ENCODE results near the gene DHX16. TPM values are rescaled to one million over a fixed set of nuclear protein-coding genes. Genes with fewer than 3 reads are reported as not detected.

The DHX16 gene
- total and polyA plus RNA-seq, 8 donors: 18.3 to 67.0 (median 26.7) TPM

DNA sequence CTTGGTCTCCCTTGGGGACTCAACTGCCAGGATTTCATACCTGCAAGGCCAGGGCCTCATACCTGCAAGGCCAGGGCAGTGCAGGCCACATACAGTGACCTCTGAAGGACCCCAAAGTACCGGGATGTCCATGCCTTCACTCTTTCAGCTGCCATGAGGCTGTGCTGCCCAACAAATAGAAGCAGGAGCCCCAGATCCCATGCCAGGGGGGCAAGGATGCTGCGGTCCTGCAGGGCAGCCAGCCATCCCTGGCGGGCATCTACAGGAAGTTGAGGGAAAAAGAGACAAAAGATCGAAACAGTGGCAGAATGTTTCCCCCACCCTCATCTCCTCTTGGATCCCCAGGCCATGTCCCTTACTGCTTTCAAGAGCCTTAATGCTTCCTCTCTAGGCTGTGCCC lies 17.2 kb upstream of the DHX16 start:
- no peaks in the 10 kb centered on the region for H3K36me3 ChIP-seq
- peak overlapping the region; percentile 77 to 99 (median 97) for H3K27ac ChIP-seq
- H3K27me3 ChIP-seq: no peaks in the 10 kb centered on the region
- peak overlapping the region; percentile 61 to 70 (median 64) for H3K4me3 ChIP-seq
- DNase-seq: no peak
- H3K4me1 ChIP-seq: peaks cover 29 to 56% (median 41%) of the 10 kb centered on the region in 4 donors
- 27 to 71% (median 53%) methylated on average over 4 of the region's 4 CpGs for WGBS, 5 donors
- TF ChIP-seq, protein P1, sequence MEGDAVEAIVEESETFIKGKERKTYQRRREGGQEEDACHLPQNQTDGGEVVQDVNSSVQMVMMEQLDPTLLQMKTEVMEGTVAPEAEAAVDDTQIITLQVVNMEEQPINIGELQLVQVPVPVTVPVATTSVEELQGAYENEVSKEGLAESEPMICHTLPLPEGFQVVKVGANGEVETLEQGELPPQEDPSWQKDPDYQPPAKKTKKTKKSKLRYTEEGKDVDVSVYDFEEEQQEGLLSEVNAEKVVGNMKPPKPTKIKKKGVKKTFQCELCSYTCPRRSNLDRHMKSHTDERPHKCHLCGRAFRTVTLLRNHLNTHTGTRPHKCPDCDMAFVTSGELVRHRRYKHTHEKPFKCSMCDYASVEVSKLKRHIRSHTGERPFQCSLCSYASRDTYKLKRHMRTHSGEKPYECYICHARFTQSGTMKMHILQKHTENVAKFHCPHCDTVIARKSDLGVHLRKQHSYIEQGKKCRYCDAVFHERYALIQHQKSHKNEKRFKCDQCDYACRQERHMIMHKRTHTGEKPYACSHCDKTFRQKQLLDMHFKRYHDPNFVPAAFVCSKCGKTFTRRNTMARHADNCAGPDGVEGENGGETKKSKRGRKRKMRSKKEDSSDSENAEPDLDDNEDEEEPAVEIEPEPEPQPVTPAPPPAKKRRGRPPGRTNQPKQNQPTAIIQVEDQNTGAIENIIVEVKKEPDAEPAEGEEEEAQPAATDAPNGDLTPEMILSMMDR (IDR thresholded peaks at IDR 0.05): no peak
- TF ChIP-seq EP300 (IDR thresholded peaks at IDR 0.05) (no peak), POLR2AphosphoS5 (IDR thresholded peaks at IDR 0.05) (no peak), POLR2A (IDR thresholded peaks at IDR 0.05) (no peak)
- no peaks in the 10 kb centered on the region for H3K9me3 ChIP-seq
- intact Hi-C loops (cut with DNase I; ENCODE audit: low total_unique reads): no loop called here

DNA sequence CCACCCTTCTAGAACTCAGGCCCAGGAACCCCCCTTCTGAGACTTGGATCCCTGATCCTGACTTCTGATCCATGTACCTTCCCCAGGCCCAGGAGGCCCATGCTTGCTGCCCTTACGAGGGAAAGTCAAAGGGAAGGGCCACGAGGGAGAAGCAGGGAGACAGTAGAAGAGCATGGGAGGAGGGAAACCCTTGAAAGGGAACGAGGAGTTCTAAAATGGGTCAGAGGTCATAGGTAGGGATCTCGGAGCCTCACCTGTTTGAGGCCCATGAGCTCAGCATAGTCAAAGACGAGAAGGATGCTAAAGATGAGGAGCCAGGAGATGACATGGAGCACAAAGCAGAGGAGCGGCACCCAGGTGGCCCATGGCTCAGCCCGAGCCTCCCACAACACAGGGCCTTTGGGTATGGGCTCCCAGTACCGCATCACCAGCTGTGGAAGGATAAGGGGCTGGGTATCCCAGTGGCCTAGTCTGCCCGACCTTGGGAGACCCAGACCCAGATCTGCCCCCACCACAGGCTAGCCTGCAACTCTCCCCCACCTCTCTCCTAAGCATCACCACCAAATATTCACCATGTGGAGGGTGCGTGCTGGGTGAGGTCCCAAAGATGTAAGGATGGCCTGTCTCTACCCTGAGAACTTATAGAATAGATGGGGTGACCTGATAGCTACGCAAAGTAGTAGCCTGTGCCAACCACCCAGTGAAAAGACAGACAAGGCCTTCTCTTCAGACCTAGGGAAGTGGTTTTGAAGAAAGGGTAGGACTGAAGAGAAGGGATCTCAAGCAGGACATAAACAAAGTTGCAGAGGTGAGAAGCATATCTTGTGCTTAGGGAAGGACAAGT lies 16.4 kb upstream of the DHX16 start:
- no peaks in the 10 kb centered on the region for H3K36me3 ChIP-seq
- H3K4me1 ChIP-seq: peaks cover 29 to 56% (median 44%) of the 10 kb centered on the region in 4 donors
- H3K27me3 ChIP-seq: no peaks in the 10 kb centered on the region
- intact Hi-C loops (cut with DNase I; ENCODE audit: low total_unique reads): no loop called here
- DNase-seq: no peak
- peak overlapping the region in 4 of 5 donors; percentile 94 to 99 (median 98) for H3K27ac ChIP-seq
- H3K4me3 ChIP-seq: no peak overlapping the region
- H3K9me3 ChIP-seq: no peaks in the 10 kb centered on the region
- TF ChIP-seq EP300 (IDR thresholded peaks at IDR 0.05) (no peak), POLR2AphosphoS5 (IDR thresholded peaks at IDR 0.05) (no peak), POLR2A (IDR thresholded peaks at IDR 0.05) (no peak)
- TF ChIP-seq, protein P1 (IDR thresholded peaks at IDR 0.05): no peak
- 85 to 89% (median 88%) methylated on average over 10 to 11 of the region's 11 CpGs for WGBS, 5 donors

DNA sequence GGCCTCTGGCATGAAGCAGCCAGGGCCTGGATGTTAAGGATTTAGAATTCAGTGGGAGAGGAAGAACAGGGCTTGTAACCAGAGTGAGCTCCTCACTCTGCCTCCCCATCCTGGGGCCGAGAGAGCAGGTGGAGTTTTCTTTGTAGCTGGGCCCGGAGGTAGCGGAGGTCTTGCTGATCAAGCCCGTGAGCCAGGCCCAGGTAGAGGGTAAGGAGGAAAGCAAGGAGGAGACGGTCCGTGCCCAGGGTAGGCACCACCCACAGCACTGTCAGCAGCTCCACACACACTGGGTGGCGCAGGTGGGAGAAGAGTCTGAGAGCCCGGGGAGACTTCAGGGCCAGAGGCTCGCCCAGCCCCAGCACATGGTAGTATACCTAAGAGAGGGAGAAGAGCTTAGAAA lies 15.8 kb upstream of the DHX16 start:
- 88 to 94% (median 90%) methylated on average over 9 of the region's 9 CpGs for WGBS, 5 donors
- intact Hi-C loops (cut with DNase I; ENCODE audit: low total_unique reads): no loop called here
- H3K9me3 ChIP-seq: no peaks in the 10 kb centered on the region
- DNase-seq: no peak
- peak overlapping the region; percentile 69 to 88 (median 82) for H3K4me3 ChIP-seq
- peaks cover 29 to 63% (median 44%) of the 10 kb centered on the region in 4 donors for H3K4me1 ChIP-seq
- peak overlapping the region; percentile 92 to 99 (median 97) for H3K27ac ChIP-seq
- H3K27me3 ChIP-seq: no peaks in the 10 kb centered on the region
- TF ChIP-seq POLR2A (IDR thresholded peaks at IDR 0.05) (no peak), POLR2AphosphoS5 (IDR thresholded peaks at IDR 0.05) (no peak), EP300 (IDR thresholded peaks at IDR 0.05) (no peak)
- TF ChIP-seq, protein P1 (IDR thresholded peaks at IDR 0.05): no peak
- no peaks in the 10 kb centered on the region for H3K36me3 ChIP-seq

DNA sequence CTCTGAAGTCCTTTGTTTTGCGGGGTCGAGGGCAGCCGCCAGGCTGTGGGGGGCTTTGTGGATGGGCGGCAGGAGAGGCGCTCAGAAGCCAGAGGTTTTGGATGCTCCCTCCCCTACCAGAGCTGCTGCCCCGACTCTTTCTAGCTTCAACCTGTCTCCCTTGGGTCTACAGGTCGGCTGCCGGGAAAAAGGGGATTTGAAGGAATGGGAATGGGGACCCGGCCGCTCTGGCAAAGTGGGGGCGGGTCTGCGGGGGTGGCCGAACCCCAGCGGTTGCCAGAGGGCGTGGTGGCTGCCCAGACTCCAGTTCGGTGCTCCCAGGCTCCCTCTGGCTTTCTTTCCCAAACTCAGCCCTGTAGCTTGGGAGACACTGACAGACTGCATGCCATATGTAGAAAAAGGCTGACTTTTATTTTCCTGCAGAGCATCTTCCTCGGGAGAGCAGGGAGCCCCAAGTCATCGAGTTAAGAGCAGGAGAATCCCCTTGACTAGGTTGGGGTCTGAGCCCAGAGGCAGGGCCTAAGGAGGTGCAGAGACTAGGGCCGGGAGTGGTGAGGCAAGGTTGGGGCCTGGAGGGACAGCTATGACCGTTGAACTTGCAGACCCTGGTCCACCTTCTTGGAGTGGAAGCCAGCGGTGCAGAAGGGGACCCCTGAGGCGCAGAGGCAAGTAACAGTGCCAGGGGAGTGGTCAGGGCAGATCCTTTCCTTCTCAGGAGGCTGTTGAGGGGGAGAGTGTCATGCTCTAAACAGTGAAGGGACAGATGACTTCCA lies 15.0 kb upstream of the DHX16 start:
- intact Hi-C loops (cut with DNase I; ENCODE audit: low total_unique reads): no loop called here
- Histone ChIP-seq H3K4me3 (peak overlapping the region; percentile 69 to 88 (median 82)), H3K36me3 (no peaks in the 10 kb centered on the region), H3K4me1 (peaks cover 29 to 70% (median 48%) of the 10 kb centered on the region in 4 donors), H3K27me3 (no peaks in the 10 kb centered on the region), H3K9me3 (no peaks in the 10 kb centered on the region), H3K27ac (peak overlapping the region; percentile 92 to 99 (median 97))
- peak in 1 of 2 donors; percentile 69 for DNase-seq
- 17 to 27% (median 18%) methylated on average over 5 to 22 of the region's 22 CpGs for WGBS, 5 donors
- no peak for TF ChIP-seq EP300 (IDR thresholded peaks at IDR 0.05)
- TF ChIP-seq, protein P1 (IDR thresholded peaks at IDR 0.05): no peak
- no peak for TF ChIP-seq POLR2A (IDR thresholded peaks at IDR 0.05)
- TF ChIP-seq POLR2AphosphoS5 (IDR thresholded peaks at IDR 0.05): no peak

All from stomach (tissue), 9 donors.